Epidermal melanocyte (primary cell): Measurements from ENCODE around the gene RBM8A.
"Not testable (repeated sequence)": the region's sequence is repeated elsewhere in the genome, so short reads cannot be mapped to it uniquely, and the experiment has no call there.

Experiments
- DNase-seq: peaks from one replicate; pipeline ENCODE4 v3.0.0; 2011; ENCODE audit warnings: low spot score; ENCODE audit not compliant: insufficient read length

The RBM8A gene

GRCh38 chr1:145956781-145957442, 29.6 kb upstream of the RBM8A start:
- no peak for DNase-seq

- DNase-seq: no peak
These were observed 29.1 kb upstream of the RBM8A start for GRCh38 chr1:145956361-145956760.

GRCh38 chr1:145955436-145955835, 28.2 kb upstream of the RBM8A start:
- DNase-seq: no peak

GRCh38 chr1:145953861-145954260, 26.6 kb upstream of the RBM8A start:
- no peak for DNase-seq

- no peak for DNase-seq
These were observed 25.6 kb upstream of the RBM8A start for GRCh38 chr1:145952903-145953302.

GRCh38 chr1:145951526-145951925, 24.2 kb upstream of the RBM8A start:
- DNase-seq: no peak

GRCh38 chr1:145949219-145949618, 21.9 kb upstream of the RBM8A start:
- no peak for DNase-seq

GRCh38 chr1:145947551-145947950, 20.3 kb upstream of the RBM8A start:
- DNase-seq: no peak

- DNase-seq: no peak
These were observed 19.2 kb upstream of the RBM8A start for GRCh38 chr1:145946477-145946986.

- DNase-seq: no peak
These were observed 17.2 kb upstream of the RBM8A start for GRCh38 chr1:145944532-145944931.

- DNase-seq: no peak
These were observed 15.6 kb upstream of the RBM8A start for GRCh38 chr1:145942871-145943270.

- no peak for DNase-seq
These were observed 15.1 kb upstream of the RBM8A start for GRCh38 chr1:145942405-145942804.

- DNase-seq: no peak
These were observed 10.2 kb upstream of the RBM8A start for GRCh38 chr1:145937436-145937835.

- DNase-seq: no peak
These were observed 9.0 kb upstream of the RBM8A start for GRCh38 chr1:145936247-145936646.

GRCh38 chr1:145935708-145936107, 8.4 kb upstream of the RBM8A start:
- no peak for DNase-seq

GRCh38 chr1:145932522-145933009, 5.3 kb upstream of the RBM8A start:
- not testable (repeated sequence) for DNase-seq

- DNase-seq: no peak
These were observed 796 bp upstream of the RBM8A start for GRCh38 chr1:145927916-145928643.

GRCh38 chr1:145926686-145927062, 610 bp downstream of the RBM8A start:
- DNase-seq: no peak

GRCh38 chr1:145922266-145922665, 5.0 kb downstream of the RBM8A start:
- no peak for DNase-seq

- not testable (repeated sequence) for DNase-seq
These were observed 7.0 kb downstream of the RBM8A start for GRCh38 chr1:145920297-145920696.

- DNase-seq: no peak
These were observed 8.0 kb downstream of the RBM8A start for GRCh38 chr1:145918992-145919939.
